NCI-H2171 (cell line): ENCODE data around the gene CD300H.
"Not testable (repeated sequence)": the region's sequence is repeated elsewhere in the genome, so short reads cannot be mapped to it uniquely, and the experiment has no call there.

ENCODE experiments used
- DNase-seq: peaks from one replicate; lab custom pipeline; 2025; lab: John Stamatoyannopoulos, UW

CD300H gene

DNA sequence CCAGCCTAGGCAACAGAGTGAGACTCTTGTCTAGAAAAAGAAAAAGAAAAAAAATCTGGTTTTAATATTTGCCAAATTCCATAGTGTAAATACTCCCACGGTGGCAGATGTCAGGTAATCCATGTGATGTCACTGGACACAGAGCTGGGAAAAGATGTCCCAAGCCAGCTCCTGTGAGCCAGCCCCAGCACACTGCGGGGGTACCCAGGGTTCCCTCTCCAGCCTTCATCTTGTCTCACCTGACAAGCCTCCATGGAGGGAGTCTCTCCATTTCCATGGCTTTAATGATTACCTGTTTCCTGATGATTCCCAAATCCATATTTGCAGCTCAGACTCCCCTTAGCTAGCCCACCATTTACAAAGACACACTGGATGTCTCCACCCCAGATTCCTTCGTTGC lies 40.6 kb downstream of the CD300H start:
- no peak for DNase-seq

DNA sequence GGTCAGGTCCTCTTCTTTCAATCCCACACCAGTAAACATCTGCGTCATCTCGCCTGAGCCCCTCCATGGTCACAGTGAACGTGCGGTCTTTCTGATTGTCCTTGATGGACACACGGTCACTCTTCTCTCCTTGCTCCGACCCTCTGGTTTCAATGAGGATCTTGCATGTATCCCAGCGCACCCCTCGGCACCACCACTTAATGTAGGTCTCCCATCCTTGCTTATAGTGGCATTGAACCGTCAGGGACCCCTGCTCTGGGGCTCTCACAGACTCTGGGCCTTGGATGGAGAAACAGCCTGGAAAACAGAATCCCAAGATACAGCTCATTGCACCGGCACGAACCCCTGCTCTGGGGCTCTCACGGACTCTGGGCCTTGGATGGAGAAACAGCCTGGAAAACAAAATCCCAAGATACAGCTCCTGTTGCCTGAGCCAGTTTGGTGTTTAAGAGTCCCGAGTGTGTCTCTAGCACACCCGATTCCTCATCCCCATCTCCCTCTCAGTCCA lies 41.5 kb downstream of the CD300H start:
- no peak for DNase-seq

DNA sequence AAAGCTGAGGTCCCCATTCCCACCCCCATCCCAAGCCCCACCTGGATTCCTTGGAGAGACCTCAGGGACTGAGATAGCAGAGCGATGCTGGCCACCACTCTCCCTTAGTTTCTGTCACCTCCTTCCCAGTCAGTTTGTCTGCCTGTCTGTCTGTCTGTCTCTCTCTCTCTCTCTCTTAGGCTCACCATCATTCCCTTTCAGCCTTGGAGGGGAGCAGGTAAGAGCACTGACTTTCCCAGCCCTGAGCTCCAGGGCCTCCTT lies 41.9 kb downstream of the CD300H start:
- no peak for DNase-seq

DNA sequence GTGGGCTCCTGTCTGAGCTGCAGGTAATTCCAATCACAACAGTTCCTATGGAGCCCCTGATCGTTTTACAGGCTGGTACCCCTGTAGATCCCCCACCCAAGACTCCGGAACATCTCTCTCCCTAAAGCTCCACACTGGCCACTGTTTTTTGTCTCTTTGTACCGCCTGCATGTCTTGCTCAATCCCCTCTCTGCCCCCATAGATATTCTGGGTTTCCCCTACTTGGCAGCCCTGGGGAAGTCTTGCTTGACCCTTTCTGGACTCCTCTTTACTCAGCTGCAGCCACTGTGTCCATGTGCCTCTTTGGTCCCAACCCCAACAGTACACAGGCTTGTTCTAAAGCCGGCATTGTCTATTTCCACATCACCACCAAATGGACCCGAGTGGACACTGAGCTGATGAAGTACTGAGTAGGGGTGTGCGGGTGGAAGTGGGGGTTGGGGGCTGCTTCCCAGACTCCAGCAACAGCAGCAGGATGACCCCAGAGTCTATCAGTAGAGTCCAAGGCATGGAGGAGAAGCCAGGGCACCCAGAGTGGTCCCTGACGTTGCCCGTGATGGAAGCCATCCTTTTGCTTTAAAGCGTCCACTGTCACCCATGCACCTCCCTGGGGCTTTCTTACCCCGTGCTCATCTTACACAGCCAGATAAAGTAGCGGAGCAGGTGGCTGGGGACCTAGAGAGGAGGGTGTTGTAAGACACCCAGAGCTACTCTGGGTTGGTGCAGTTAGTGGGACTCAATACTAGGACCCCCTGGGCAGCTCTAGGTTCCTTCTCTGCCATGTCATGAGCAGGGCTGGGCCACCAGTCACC lies 42.5 kb downstream of the CD300H start:
- no peak for DNase-seq

DNA sequence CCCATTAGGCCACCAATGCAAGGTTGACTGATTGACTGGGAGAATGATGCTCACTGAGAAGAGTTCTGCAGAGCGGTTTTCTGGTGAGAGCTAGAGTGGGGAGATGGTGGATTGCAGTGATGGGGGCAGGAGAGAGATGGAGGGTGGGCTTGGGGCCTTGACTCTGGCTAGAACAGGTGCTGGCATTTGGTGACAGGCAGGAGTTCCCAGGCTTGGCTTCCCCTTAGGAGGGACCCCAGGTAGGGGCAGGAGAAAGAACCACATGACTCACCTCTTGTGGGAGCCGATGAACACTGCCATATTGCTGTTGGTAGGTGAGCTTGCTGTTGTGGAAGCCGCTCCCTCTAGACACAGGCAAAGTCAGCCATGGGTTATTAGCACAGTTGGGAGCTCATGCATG lies 44.0 kb downstream of the CD300H start:
- no peak for DNase-seq

DNA sequence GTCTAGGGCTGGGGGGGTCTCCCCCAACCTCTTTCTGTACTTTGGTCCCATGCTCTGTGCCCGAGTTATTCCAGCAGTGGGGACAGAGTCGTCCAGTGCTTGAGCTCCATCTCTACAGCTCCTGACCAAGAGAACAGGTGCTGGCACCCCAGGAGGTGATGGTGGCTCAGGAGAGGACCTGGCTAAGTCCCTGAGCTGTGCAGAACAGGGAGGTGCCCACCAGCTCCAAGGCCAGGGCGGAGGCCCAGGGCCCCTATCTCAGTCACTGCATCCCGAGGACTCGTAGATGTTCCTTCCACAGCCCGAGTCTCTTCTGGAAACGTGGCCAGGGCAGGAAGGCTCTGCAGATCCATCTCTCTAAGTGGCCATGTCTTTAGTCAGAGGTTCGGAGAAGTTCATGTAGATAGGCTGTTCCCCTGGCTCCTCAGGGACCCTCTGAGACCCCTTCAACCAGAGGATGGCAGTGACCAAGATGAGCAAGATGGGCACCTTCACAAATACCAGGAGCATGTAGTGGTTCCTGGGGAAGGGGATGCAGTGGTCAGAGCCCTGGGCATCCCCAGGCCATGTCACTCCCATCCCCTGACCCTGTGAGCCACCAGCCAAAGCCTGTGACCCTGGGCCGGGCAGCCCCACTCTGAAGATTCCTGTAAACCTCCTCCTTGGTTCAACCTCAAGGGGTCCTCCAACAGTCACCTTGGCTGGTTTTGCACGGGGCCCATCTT lies 44.8 kb downstream of the CD300H start:
- DNase-seq: no peak

DNA sequence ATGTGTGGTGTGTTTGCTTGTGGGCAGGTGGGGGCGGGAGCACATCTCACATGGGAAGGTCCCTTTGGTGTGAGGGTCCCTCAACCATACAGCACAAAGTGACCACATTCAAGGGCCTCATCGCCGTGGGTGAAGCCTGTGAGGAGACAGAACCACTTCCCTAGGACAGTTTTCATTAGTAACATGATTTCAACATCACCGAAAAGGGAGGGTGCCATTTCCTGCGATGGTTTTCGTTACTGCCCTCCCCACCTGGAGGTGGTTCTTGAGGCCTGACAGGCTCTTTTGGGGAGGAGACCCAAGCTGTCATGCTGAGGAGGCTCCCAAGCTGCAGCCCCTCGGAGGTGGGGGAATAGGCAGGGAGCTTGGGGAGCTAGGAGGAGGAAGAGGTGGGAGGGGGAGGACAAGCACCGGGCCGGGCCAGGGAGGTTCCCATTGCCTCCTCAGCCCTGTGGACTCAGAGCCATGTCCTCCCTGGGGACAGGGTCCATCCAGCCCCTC lies 45.6 kb downstream of the CD300H start:
- DNase-seq: no peak

DNA sequence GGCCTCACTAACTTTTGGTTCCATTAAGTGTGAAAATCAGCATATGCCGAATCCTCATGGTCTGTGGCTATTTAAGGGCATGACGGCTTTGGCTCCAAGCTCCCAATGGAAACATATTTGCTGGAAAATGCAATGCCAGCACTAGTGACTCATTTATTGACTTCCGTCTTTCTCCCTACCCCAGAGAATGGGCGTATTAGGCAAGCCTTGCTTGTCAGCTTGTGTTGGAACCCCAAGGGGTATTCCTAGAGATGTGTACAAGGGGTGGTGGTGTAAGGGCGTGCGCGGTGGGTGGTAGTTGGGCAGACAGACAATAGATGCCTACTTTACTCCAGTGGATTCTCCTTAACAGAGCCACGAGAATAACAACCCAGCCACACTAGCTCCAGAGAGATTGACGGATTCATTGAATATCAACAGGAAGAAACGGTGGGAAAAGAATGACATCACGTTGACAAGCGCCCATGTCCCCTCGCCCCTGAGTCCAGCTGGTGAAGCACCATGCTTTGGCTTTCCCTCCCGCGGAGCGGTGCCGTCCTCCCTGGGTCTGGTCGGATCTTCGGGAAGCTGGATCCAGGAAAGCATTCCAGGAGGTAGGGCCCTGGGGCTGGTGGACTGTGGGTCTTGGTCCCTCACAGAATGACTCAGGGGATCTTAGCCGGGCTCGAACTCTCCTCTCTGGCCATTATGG lies 46.4 kb downstream of the CD300H start:
- no peak for DNase-seq

DNA sequence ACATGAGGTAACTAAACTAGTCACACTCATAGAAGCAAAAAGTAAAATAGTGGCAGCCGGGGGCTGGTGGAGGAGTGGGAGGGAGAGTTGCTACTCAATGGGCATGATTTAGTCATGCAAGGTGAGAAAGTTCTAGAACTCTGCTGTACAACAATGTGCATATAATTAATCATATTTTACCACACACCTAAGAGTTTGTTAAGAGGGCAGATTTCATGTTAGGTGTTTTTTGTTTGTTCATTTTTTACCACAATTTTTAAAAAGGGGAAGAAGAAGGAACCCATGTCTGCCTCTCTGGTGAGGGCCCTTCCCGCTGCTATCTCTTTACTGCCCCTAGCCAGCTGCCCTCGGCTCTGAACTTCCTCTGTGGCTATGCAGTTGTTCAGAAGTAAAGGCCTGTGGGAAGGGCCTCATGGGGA lies 47.3 kb downstream of the CD300H start:
- DNase-seq: no peak

DNA sequence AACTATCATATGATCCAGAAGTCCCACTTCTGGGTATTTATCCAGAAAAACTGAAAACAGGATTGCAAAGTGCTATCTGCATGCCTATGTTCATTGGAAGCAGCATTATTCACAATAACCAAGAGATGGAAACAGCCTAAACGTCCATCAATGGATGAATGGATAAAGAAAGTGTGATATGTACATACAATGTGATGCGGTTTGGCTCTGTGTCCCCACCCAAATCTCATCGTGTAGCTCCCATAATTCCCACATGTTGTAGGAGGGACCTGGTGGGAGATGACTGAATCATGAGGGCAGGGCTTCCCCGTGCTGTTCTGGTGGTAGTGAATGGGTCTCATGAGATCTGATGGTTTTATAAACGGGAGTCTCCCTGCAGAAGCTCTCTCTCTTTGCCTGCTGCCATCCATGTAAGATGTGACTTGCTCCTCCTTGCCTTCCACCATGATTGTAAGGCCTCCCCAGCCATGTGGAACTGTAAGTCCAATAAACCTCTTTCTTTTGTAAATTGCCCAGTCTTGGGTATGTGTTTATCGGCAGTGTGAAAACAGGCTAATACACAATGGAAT lies 48.8 kb downstream of the CD300H start:
- DNase-seq: not testable (repeated sequence)

DNA sequence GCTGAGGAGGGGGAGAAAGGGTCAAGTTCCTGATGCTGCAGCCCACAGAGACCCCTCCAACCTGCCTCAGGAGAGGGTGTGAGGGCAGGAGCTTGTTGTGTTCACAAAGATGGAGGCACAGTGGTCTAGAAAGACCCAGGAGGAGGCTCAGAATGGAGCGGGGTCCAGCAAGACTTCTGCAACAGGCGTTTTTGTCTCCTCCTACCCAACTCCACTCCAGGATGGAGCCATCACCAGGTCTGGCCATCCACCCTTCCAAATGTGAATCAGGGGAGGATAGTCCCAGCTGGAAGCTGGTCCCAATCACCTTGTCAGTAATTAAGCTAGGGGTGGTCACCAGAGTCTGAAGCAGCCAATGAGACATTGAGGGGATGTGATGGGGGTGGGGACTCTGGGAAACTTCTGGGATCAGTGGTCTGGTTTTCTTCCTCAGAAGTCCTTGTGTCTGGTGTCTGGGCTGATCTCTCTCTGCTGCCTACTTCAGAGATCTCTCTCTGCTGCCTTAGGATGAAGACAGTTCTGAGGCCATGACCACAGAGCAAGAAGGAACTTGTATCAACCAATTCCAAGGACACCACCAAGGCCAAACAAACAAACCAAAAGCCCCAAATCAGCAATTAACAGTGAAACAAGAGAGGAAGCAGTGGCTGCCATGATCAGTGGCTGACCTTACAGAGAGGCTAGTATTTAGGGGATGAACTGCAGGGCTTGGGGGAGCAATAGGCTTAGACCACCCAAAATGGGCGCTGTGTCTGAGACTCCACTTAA lies 50.6 kb downstream of the CD300H start:
- no peak for DNase-seq

DNA sequence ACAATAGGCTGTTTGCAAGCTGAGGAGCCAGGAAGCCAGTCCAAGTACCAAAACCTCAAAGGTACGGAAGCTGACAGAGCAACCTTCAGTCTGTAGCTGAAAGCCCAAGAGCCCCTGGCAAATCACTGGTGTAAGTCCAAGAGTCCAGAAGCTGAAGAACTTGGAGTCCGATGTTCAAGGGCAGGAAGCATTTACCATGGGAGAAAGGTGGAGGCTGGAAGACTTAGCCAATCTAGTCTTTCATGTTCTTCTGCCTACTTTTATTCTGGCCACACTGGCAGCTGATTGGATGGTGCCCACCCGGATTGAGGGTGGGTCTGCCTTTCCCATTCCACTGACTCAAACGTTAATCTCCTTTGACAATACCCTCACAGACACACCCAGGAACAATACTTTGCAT lies 51.4 kb downstream of the CD300H start:
- DNase-seq: no peak

DNA sequence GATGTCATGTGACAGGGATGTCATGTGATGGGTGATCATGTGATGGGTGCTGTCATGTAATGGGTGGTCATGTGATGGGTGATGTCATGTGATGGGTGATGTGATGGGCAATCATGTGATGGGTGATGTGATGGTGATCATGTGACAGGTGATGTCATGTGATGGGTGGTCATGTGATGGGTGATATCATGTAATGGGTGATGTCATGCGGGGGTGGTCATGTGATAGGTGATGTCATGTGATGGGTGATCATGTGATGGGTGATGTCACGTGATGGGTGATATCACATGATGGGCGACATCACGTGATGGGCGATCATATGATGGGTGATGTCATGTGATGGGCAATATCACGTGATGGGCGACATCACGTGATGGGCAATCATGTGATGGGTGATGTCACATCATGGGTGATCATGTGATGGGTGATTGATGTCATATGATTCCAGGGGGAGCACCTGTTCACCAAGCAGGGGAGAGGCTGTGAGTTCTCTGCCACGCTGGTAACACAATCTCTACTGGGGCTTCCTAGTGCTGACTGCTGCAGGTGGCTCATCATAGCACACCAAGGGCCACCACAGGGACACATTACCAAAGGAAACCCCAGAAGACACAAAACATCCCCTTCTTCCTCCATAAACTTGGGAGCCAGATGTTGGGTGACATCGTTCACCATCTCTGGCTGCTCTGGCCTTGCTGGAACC lies 52.5 kb downstream of the CD300H start:
- DNase-seq: peak; percentile 84

DNA sequence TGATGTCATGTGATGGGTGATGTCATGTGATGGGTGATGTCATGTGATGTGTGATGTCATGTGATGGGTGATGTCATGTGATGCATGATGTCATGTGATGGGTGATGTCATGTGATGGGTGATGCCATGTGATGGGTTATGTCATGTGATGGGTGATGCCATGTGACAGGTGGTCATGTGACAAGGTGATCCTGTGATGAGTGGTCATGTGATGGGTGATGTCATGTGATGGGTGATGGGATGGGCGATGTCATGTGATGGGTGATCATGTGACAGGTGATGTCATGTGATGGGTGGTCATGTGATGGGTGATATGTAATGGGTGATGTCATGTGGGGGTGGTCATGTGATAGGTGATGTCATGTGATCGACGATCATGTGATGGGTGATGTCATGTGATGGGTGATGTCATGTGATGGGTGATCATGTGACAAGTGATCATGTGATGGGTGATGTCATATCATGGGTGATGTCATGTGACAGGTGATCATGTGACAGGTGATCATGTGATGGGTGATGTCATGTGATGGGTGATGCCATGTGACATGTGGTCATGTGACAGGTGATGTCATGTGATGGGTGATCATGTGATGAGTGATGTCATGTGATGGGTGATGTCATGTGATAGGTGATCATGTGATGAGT lies 53.2 kb downstream of the CD300H start:
- peak; percentile 84 for DNase-seq

DNA sequence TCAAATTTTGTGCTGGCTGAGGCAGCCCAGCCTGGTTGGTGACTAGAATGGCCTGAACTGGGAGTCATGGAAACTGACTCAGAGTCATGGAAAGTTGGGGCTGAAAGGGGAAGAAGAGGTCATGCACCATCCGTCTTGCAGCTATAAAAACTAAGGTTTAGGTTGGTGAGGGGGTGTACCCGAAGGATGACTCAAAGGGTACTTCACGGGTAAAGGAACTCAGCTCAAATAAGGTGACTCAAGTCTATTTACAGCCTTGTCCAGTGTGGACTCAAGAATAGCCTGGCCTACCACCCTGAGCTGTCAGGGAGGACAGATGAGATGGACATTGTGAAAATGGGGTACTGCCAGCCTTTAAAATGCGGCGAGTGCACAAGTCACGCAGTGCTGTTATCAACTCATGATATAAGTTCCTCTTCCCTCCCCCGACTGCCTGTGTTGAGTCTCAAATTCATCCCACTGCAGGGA lies 54.7 kb downstream of the CD300H start:
- no peak for DNase-seq

DNA sequence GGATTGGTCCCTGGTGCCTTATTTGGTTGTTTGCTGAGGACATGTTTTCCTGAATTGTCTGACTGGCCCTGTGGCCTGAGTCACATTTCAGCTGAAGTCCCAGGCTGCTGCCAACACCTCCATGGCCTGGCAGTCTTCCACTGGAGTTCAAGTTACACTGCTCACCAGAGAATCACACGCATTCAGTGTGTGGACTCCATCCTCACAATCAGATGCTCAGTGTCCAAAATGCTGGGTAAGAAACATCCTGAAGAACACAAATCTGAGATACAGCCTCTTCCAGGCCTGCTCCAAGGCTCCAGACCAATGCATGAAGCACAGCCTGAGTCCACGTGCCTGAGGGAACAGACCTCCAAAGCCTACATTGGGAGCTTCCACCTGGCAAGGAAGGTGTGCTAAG lies 55.3 kb downstream of the CD300H start:
- no peak for DNase-seq
